GM23338 (cell line): ENCODE measurements around the gene GRIK1. TPM values are rescaled to one million over a fixed set of nuclear protein-coding genes. Genes with fewer than 3 reads are reported as not detected.

Experiments
- ATAC-seq: fragments of 200-7000 bp; cut with Tn5 transposase; 3 replicates; pipeline ENCODE4 v1.9.1; 2020
- DNase-seq: peaks from one replicate; pipeline ENCODE4 v3.0.0-alpha.2; 2015; ENCODE audit warnings: low spot score
- H2AFZ ChIP-seq: fragments of 200-600 bp; sonication (generic); 2 replicates; pipeline ENCODE4 v1.8.0; 2016; ENCODE audit warnings: antibody characterized with exemption, mild to moderate bottlenecking, moderate library complexity
- H3F3A ChIP-seq: fragments of 200-600 bp; sonication (generic); replicated peaks from 2 replicates; pipeline ENCODE4 v1.8.0; 2017; ENCODE audit warnings: antibody characterized with exemption, mixed run types, low read depth
- H3K27ac ChIP-seq: fragments of 200-600 bp; sonication (generic); 2 replicates; pipeline ENCODE4 v1.6.1; 2016; ENCODE audit warnings: low read depth
- H3K27me3 ChIP-seq: fragments of 200-600 bp; sonication (generic); 2 replicates; pipeline ENCODE4 v1.8.0; 2016; ENCODE audit warnings: mild to moderate bottlenecking, mixed run types, moderate library complexity; ENCODE audit not compliant: insufficient read depth
- H3K36me3 ChIP-seq: fragments of 200-600 bp; sonication (generic); 2 replicates; pipeline ENCODE4 v1.8.0; 2016; ENCODE audit warnings: mild to moderate bottlenecking; ENCODE audit not compliant: insufficient read depth
- H3K4me1 ChIP-seq: fragments of 200-600 bp; sonication (generic); 2 replicates; pipeline ENCODE4 v1.8.0; 2016; ENCODE audit warnings: mild to moderate bottlenecking, moderate library complexity; ENCODE audit not compliant: insufficient read depth
- H3K4me2 ChIP-seq: fragments of 200-600 bp; sonication (generic); 2 replicates; pipeline ENCODE4 v1.7.1; 2017; ENCODE audit warnings: mixed run types
- H3K4me3 ChIP-seq: fragments of 200-600 bp; sonication (generic); 2 replicates; pipeline ENCODE4 v1.6.1; 2016; ENCODE audit warnings: mixed run types
- H3K79me2 ChIP-seq: fragments of 200-600 bp; sonication (generic); replicated peaks from 2 replicates; pipeline ENCODE4 v1.8.0; 2017; ENCODE audit warnings: mild to moderate bottlenecking; ENCODE audit not compliant: insufficient read depth
- H3K9me2 ChIP-seq: fragments of 200-600 bp; sonication (generic); 2 replicates; pipeline ENCODE4 v1.8.0; 2017; ENCODE audit not compliant: insufficient read depth
- H4K20me1 ChIP-seq: fragments of 200-600 bp; sonication (generic); replicated peaks from 2 replicates; pipeline ENCODE4 v1.8.0; 2017; ENCODE audit warnings: mild to moderate bottlenecking; ENCODE audit not compliant: insufficient read depth
- H3K27ac Mint-ChIP-seq: 2 replicates; pipeline ENCODE4 v1.8.0; 2020; ENCODE audit warnings: inconsistent platforms, mild to moderate bottlenecking, moderate library complexity, mixed read lengths
- H3K27me3 Mint-ChIP-seq: 3 replicates; pipeline ENCODE4 v1.8.0; 2022; ENCODE audit warnings: low read depth, mild to moderate bottlenecking, moderate library complexity, mixed read lengths, inconsistent platforms; ENCODE audit not compliant: insufficient read depth, poor library complexity
- H3K36me3 Mint-ChIP-seq: 3 replicates; pipeline ENCODE4 v1.8.0; 2021; ENCODE audit warnings: low read depth, mild to moderate bottlenecking, inconsistent platforms, moderate library complexity, mixed read lengths
- H3K4me1 Mint-ChIP-seq: 3 replicates; pipeline ENCODE4 v1.8.0; 2020; ENCODE audit warnings: mild to moderate bottlenecking, inconsistent platforms, mixed read lengths
- H3K4me3 Mint-ChIP-seq: 3 replicates; pipeline ENCODE4 v1.8.0; 2021; ENCODE audit warnings: moderate library complexity, mild to moderate bottlenecking, inconsistent platforms, mixed read lengths
- H3K9me3 Mint-ChIP-seq: 3 replicates; pipeline ENCODE4 v1.8.0; 2020; ENCODE audit warnings: moderate library complexity, mild to moderate bottlenecking, inconsistent platforms, mixed read lengths
- CREB1 ChIP-seq: fragments of 250-450 bp; sonication (Bioruptor Pico); IDR thresholded peaks from 2 replicates; pipeline ENCODE4 v1.5.0; 2020; ENCODE audit warnings: low read depth, mild to moderate bottlenecking, moderate library complexity
- CTCF ChIP-seq, 2 experiments: fragments of 200-600 bp in 1 of 2; sonication (generic) in 1 of 2; conservative IDR thresholded peaks; 2 replicates each; pipeline versions ENCODE4 v1.5.1 to v1.6.1; 2016 to 2017; ENCODE audit warnings: antibody characterized with exemption in 2 of 2, low read depth in 2 of 2, mild to moderate bottlenecking in 2 of 2, moderate library complexity in 1 of 2
- ETS1 ChIP-seq: IDR thresholded peaks from 2 replicates; pipeline ENCODE4 v1.6.1; 2016; ENCODE audit warnings: antibody characterized with exemption
- EZH2 ChIP-seq: fragments of 200-600 bp; sonication (generic); IDR thresholded peaks from one replicate; pipeline ENCODE4 v1.8.0; 2017; ENCODE audit warnings: antibody characterized with exemption, mild to moderate bottlenecking, low read depth; ENCODE audit not compliant: unreplicated experiment
- EZH2phosphoT487 ChIP-seq: fragments of 200-600 bp; sonication (generic); IDR thresholded peaks from one replicate; pipeline ENCODE4 v1.8.1; 2018; ENCODE audit warnings: antibody characterized with exemption; ENCODE audit not compliant: unreplicated experiment
- JUNB ChIP-seq: IDR thresholded peaks from one replicate; pipeline ENCODE4 v1.6.1; 2016; ENCODE audit warnings: antibody characterized with exemption; ENCODE audit not compliant: unreplicated experiment
- NANOG ChIP-seq: IDR thresholded peaks from 2 replicates; pipeline ENCODE4 v1.6.1; 2016; ENCODE audit warnings: antibody characterized with exemption, borderline replicate concordance
- POLR2AphosphoS5 ChIP-seq: IDR thresholded peaks from 2 replicates; pipeline ENCODE4 v1.6.1; 2016; ENCODE audit warnings: antibody characterized with exemption, low read depth
- REST ChIP-seq: IDR thresholded peaks from one replicate; pipeline ENCODE4 v1.6.1; 2018; ENCODE audit warnings: antibody characterized with exemption; ENCODE audit not compliant: unreplicated experiment
- STAT1 ChIP-seq: IDR thresholded peaks from one replicate; pipeline ENCODE4 v1.6.1; 2016; ENCODE audit warnings: antibody characterized with exemption; ENCODE audit not compliant: unreplicated experiment
- ZNF114 ChIP-seq: fragments of 250-450 bp; sonication (Bioruptor Pico); IDR thresholded peaks from 2 replicates; pipeline ENCODE4 v1.5.0; 2020; ENCODE audit warnings: mild to moderate bottlenecking, moderate library complexity
- ZNF331 ChIP-seq: fragments of 250-450 bp; sonication (Bioruptor Pico); IDR thresholded peaks from 2 replicates; pipeline ENCODE4 v1.5.0; 2020; ENCODE audit warnings: low read depth, mild to moderate bottlenecking, moderate library complexity
- ZNF462 ChIP-seq: fragments of 250-450 bp; sonication (Bioruptor Pico); IDR thresholded peaks from 2 replicates; pipeline ENCODE4 v1.5.0; 2020; ENCODE audit warnings: mild to moderate bottlenecking, moderate library complexity
- polyA plus RNA-seq: library from polyadenylated mRNA; unstranded; fragments of >200 nt; fragmentation: Nextera tagmentation; extraction: Ambion mirVana; gene quantifications from 2 replicates; pipeline ENCODE4 v1.2.1, GENCODE V29; 2016
- total RNA-seq: library from RNA; depleted of rRNA; stranded (reverse); fragments of >200 nt; shearing (Covaris generic); gene quantifications from 2 replicates; pipeline ENCODE4 v1.2.3, GENCODE V29; 2014

GRIK1 gene
- total and polyA plus RNA-seq, 2 experiments from 2014 or later: 0.18 to 0.42 TPM

- H3F3A ChIP-seq: no peaks in the 10 kb centered on the region
- H3K4me3 Mint-ChIP-seq: no peak overlapping the region
- no peak overlapping the region for H3K27ac Mint-ChIP-seq
- peaks cover 3% of the 10 kb centered on the region; the same call in 2 of the 3 replicates for H3K36me3 Mint-ChIP-seq
- H3K36me3 ChIP-seq: no peaks in the 10 kb centered on the region
- H3K27ac ChIP-seq: no peak overlapping the region
- H3K4me2 ChIP-seq: no peak overlapping the region
- H3K79me2 ChIP-seq: no peaks in the 10 kb centered on the region
- peak; percentile 91 for ATAC-seq
- peaks cover 11% of the 10 kb centered on the region; the same call in 1 of the 2 replicates for H3K9me2 ChIP-seq
- peaks cover 28% of the 10 kb centered on the region for H3K4me1 Mint-ChIP-seq
- no peak overlapping the region for H3K4me3 ChIP-seq
- no peaks in the 10 kb centered on the region for H3K27me3 Mint-ChIP-seq
- no peaks in the 10 kb centered on the region for H4K20me1 ChIP-seq
- peak; percentile 45 for DNase-seq
- H3K4me1 ChIP-seq: peaks cover 5% of the 10 kb centered on the region; the same call in 1 of the 2 replicates
- TF ChIP-seq EZH2phosphoT487 (no peak), EZH2 (no peak), ZNF114 (CRISPR knock-in tag) (no peak), JUNB (no peak), CTCF (conservative IDR thresholded peaks at IDR 0.05; ENCODE audit: low read depth in 2 of 2) (no peak), POLR2AphosphoS5 (no peak), ZNF462 (no peak), STAT1 (no peak), NANOG (no peak), CREB1 (CRISPR knock-in tag) (no peak), ZNF331 (CRISPR knock-in tag) (no peak), REST (no peak), ETS1 (no peak)
- peaks cover 4% of the 10 kb centered on the region; the same call in 1 of the 3 replicates for H3K9me3 Mint-ChIP-seq
- H2AFZ ChIP-seq: peak overlapping the region; percentile 8; the same call in 1 of the 2 replicates
- H3K27me3 ChIP-seq: no peaks in the 10 kb centered on the region
These were observed 69.0 kb downstream of the GRIK1 start for GRCh38 chr21:29870814-29871213.
